Liver (tissue), 3 donors: ENCODE measurements around the gene TMEM164.

ENCODE experiments used
- HNF4G ChIP-seq: IDR thresholded peaks from 2 replicates; pipeline ENCODE4 v1.6.1; 2016; ENCODE audit warnings: antibody characterized with exemption
- MAX ChIP-seq: IDR thresholded peaks from 2 replicates; pipeline ENCODE4 v1.6.1; 2016; ENCODE audit warnings: antibody characterized with exemption
- SP1 ChIP-seq: IDR thresholded peaks from 2 replicates; pipeline ENCODE4 v1.6.1; 2018; ENCODE audit warnings: antibody characterized with exemption, mild to moderate bottlenecking
- TAF1 ChIP-seq: conservative IDR thresholded peaks from 2 replicates; pipeline ENCODE4 v1.6.1; 2016; ENCODE audit warnings: antibody characterized with exemption, mild to moderate bottlenecking
- TF ChIP-seq, protein P1 (sequence below): fragments of 150-350 bp; IDR thresholded peaks from 2 replicates; pipeline ENCODE4 v1.5.1; 2017; ENCODE audit warnings: improper control_type of control experiment, low read depth, low read length; ENCODE audit not compliant: missing input control
- TF ChIP-seq, protein P2 (sequence below): IDR thresholded peaks from 2 replicates; pipeline ENCODE4 v1.6.1; 2016; ENCODE audit warnings: antibody characterized with exemption
- donor health status: healthy.
- donor health status: healthy.

- TF ChIP-seq, protein P1, sequence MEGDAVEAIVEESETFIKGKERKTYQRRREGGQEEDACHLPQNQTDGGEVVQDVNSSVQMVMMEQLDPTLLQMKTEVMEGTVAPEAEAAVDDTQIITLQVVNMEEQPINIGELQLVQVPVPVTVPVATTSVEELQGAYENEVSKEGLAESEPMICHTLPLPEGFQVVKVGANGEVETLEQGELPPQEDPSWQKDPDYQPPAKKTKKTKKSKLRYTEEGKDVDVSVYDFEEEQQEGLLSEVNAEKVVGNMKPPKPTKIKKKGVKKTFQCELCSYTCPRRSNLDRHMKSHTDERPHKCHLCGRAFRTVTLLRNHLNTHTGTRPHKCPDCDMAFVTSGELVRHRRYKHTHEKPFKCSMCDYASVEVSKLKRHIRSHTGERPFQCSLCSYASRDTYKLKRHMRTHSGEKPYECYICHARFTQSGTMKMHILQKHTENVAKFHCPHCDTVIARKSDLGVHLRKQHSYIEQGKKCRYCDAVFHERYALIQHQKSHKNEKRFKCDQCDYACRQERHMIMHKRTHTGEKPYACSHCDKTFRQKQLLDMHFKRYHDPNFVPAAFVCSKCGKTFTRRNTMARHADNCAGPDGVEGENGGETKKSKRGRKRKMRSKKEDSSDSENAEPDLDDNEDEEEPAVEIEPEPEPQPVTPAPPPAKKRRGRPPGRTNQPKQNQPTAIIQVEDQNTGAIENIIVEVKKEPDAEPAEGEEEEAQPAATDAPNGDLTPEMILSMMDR = no peak
- TF ChIP-seq MAX (no peak), SP1 (no peak), HNF4G (no peak), TAF1 (no peak)
- TF ChIP-seq, protein P2, sequence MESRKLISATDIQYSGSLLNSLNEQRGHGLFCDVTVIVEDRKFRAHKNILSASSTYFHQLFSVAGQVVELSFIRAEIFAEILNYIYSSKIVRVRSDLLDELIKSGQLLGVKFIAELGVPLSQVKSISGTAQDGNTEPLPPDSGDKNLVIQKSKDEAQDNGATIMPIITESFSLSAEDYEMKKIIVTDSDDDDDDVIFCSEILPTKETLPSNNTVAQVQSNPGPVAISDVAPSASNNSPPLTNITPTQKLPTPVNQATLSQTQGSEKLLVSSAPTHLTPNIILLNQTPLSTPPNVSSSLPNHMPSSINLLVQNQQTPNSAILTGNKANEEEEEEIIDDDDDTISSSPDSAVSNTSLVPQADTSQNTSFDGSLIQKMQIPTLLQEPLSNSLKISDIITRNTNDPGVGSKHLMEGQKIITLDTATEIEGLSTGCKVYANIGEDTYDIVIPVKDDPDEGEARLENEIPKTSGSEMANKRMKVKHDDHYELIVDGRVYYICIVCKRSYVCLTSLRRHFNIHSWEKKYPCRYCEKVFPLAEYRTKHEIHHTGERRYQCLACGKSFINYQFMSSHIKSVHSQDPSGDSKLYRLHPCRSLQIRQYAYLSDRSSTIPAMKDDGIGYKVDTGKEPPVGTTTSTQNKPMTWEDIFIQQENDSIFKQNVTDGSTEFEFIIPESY = no peak
Measured at GRCh38 chrX:110006821-110007375, 4.0 kb downstream of the TMEM164 start.
